Eye (tissue), 1 donor: ENCODE data around the gene CUEDC2.

Experiments
- DNase-seq: peaks from one replicate; pipeline ENCODE4 v3.0.0-alpha.2; 2015

Gene CUEDC2

DNA sequence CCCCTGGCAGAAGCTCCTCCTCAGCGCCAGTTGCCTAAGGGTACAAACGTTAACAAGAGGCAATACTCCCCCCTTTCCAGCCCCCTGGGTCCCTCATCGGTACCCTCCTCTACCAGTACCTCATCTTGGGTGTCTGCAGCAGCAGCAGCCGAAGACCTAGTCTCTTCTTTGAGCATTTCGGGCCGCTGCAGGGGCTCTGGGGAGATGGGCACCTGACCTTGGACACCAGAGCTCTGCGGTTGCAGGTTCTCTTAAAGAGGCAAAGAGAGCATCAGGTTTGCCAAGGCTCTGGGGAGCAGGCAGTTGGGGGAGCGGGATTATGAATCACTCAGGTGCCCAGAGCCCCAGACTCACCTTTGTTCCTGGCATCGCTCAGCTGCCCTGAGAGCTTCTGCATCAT lies 8.2 kb downstream of the CUEDC2 start:
- DNase-seq = no peak

GRCh38 chr10:102423372-102423968 lies 8.9 kb downstream of the CUEDC2 start:
- DNase-seq = no peak

DNA sequence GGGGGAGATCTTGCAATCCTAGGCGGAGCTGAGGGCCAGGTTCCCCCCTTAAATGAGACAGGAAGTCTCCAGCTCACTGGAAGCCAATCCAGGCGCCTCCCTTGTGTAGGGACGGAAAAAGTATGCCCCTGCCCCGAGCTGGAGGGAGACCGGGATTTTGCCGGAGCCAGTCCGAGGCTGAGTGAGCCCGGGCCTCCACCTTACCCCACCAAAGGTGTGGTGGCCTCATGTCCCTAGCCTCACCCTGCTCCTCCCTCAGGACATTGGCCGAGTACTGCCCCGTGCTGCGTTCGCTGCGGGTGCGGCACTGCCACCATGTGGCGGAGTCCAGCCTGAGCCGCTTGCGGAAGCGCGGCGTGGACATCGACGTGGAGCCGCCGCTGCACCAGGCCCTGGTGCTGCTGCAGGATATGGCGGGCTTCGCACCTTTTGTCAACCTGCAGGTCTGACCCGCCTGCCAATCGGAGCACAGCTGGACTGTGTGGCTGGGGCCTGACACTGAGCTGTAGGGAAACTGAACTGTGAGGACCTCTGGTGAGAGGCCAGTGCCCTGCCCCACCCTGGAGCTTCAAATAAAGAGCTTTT lies 9.7 kb downstream of the CUEDC2 start:
- DNase-seq = peak; percentile 82

GRCh38 chr10:102421757-102422512 lies 10.4 kb downstream of the CUEDC2 start:
- DNase-seq = no peak

GRCh38 chr10:102421507-102421756 lies 10.9 kb downstream of the CUEDC2 start:
- no peak for DNase-seq

DNA sequence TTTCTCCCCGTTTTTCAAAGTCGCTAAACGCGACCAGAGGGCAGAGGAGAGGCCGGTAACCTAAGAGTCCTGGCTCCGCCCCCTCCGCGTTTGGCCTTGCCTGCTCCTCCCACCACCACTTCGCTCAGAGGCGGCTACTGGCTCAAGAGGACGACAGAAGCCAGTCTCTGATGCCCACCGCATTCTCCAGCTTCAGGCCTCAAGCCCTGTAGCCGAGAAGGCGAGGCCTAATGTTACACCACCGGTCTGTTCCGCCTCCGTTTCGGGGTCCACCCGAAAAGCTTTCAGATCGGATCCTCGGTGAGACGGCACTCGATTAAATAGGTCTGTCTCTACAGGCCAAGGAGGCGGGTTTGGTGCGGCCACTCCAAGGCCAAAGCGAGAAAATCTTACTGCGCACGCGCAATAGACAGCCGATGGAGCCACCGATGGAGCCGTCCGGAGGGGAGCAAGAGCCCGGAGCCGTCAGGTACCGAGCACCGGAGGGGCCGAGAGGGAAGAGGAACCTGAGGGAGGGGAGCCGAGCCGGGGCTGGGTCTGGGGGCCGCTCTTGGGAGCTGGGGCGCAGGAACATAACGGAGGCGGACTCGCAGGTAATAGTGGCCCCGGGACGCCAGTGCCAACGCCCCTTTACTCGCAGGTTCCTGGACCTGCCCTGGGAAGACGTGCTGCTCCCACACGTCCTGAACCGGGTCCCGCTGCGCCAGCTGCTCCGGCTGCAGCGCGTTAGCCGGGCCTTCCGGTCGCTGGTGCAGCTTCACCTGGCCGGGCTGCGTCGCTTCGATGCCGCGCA lies 11.5 kb downstream of the CUEDC2 start, which contains the start of gene FBXL15:
Gene FBXL15, plus strand, starts transcription at position 123 of the 793 bp plus-strand sequence. Its CDS starts 294 bp downstream, at position 417.
- peak; percentile 100 for DNase-seq

DNA sequence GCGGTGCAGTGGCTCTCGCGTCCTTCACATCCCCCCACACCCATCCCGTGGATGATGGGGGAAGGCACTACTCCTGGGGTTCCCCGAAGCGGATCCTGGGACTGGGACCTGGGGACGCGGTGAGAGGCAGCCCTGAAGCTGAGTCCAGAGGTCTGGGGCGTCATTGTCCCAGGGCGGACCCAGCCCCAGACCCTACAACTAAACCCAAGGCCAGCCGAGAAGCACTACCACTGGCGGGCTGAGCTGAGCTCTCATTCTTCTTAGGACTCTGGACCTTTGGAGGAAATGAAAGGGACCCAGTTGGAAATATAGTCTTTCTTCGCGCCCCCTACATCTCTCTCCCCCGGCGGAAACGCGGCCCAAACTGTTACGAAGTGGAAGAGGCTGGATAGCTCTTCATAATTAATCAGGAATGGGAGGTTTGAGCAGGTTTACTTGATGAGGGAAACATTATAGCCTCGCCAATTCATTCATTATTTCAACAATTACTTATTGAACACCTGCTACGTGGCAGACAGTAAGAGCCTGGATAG lies 12.1 kb downstream of the CUEDC2 start:
- DNase-seq = no peak

GRCh38 chr10:102419269-102420180 lies 12.8 kb downstream of the CUEDC2 start:
- DNase-seq = peak; percentile 92

DNA sequence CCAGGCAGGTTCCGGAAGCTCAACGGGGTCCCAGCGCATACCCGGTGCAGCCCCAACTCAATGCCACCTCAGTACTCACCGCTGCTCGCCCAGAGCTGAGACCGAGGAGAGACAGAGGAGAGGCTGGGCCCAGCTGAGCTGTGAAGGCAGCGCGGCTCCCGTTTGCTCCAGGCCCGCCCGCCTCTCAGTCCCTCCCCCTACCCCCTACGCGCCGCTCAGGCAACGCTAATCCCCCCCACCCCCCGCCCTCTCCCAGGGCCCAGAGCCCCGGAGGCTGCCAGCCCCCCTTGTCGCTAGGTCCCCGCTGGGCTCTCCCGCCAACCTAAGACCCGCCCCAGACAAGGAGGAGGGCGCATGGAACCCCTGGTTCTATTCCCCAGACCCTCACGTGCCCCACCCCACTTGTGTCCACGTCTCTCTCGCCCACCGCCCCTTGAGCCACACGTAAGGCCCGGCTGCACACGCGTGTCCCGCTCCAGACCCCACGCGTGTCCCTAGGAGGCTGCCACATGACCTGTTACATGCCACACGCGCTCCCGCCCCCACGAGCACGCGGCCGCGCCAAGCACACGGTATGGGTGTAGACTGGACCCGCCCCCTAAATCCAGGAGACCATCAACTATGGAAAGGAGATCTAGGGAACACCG lies 13.6 kb downstream of the CUEDC2 start, which contains the start of gene PSD:
Gene PSD, minus strand, starts transcription at position 164 of the 647 bp plus-strand sequence. CDS start 1,747 bp downstream, outside the sequence.
- DNase-seq = peak; percentile 78

- no peak for DNase-seq
Observed at GRCh38 chr10:102416695-102417094, 15.7 kb downstream of the CUEDC2 start.

DNA sequence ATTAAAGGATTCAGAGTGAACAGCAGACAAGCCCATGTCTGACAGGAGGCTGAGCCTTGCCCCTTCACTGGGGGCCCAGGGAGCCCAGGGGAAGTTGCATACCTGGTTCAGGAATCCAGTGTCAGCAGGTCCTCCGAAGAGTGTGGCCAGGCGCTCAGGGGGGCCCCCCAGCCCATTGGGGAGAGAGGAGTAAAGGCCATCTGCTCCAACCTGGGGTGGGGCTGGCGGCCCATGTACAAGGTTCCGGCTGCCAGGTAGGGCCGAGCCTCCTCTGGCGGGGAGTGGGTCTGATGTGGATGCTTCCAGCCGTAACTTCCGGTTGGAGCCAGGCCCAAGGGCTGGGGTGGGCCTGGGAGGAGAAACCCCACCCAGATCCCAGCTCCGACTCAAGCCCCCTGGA lies 16.1 kb downstream of the CUEDC2 start:
- no peak for DNase-seq

GRCh38 chr10:102414749-102415148 lies 17.6 kb downstream of the CUEDC2 start:
- no peak for DNase-seq

- DNase-seq = no peak
Observed at GRCh38 chr10:102413806-102414561, 18.4 kb downstream of the CUEDC2 start.

- peak; percentile 87 for DNase-seq
Observed at GRCh38 chr10:102413053-102413705, 19.2 kb downstream of the CUEDC2 start.

GRCh38 chr10:102412293-102412692 lies 20.1 kb downstream of the CUEDC2 start:
- no peak for DNase-seq

- peak; percentile 44 for DNase-seq
Observed at GRCh38 chr10:102411341-102412255, 20.8 kb downstream of the CUEDC2 start.

GRCh38 chr10:102410429-102411073 lies 21.8 kb downstream of the CUEDC2 start:
- DNase-seq = peak; percentile 86
